Rectal smooth muscle tissue (tissue), 1 donor: ENCODE results near the gene CEMP1.

ENCODE experiments used
- H3K27ac ChIP-seq: one replicate; pipeline ENCODE4 v1.7.0; 2013; ENCODE audit warnings: low read depth, low read length, inconsistent platforms
- H3K27me3 ChIP-seq: one replicate; pipeline ENCODE4 v1.7.0; 2013; ENCODE audit warnings: low read length; ENCODE audit not compliant: control insufficient read depth, insufficient read depth
- H3K36me3 ChIP-seq: one replicate; pipeline ENCODE4 v1.7.0; 2013; ENCODE audit warnings: low read length; ENCODE audit not compliant: control insufficient read depth, insufficient read depth
- H3K4me1 ChIP-seq: one replicate; pipeline ENCODE4 v1.7.0; 2013; ENCODE audit warnings: low read length; ENCODE audit not compliant: control insufficient read depth, insufficient read depth
- H3K4me3 ChIP-seq: one replicate; pipeline ENCODE4 v1.7.0; 2013; ENCODE audit warnings: low read length
- H3K9ac ChIP-seq: one replicate; pipeline ENCODE4 v1.7.0; 2013; ENCODE audit warnings: low read length

CEMP1 gene

DNA sequence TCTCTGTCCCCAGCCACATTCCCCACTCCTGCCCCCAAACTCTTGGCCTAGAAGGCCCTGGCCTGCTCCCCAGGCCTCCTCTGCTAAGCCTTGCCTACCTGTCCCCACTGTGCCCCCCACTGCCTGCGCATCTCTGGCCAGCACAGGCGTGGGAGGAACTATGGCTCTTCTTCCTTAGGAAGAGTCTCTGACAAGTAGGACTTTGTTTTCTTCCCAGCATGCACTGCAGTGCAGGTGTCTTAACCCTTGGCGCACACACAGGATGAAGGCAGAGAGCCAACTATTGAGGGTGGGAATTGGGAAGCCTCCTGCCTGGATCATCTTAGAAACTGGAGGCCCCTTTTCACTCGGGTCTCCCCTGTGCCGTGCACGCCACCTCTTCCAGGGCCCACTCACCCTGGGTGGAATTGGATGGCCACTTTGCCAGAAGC lies 7.4 kb downstream of the CEMP1 start:
- peaks cover 18% of the 10 kb centered on the region for H3K36me3 ChIP-seq
- no peak overlapping the region for H3K4me3 ChIP-seq
- no peaks in the 10 kb centered on the region for H3K27me3 ChIP-seq
- no peak overlapping the region for H3K27ac ChIP-seq
- H3K4me1 ChIP-seq, result peaks cover 9% of the 10 kb centered on the region
- no peak overlapping the region for H3K9ac ChIP-seq

DNA sequence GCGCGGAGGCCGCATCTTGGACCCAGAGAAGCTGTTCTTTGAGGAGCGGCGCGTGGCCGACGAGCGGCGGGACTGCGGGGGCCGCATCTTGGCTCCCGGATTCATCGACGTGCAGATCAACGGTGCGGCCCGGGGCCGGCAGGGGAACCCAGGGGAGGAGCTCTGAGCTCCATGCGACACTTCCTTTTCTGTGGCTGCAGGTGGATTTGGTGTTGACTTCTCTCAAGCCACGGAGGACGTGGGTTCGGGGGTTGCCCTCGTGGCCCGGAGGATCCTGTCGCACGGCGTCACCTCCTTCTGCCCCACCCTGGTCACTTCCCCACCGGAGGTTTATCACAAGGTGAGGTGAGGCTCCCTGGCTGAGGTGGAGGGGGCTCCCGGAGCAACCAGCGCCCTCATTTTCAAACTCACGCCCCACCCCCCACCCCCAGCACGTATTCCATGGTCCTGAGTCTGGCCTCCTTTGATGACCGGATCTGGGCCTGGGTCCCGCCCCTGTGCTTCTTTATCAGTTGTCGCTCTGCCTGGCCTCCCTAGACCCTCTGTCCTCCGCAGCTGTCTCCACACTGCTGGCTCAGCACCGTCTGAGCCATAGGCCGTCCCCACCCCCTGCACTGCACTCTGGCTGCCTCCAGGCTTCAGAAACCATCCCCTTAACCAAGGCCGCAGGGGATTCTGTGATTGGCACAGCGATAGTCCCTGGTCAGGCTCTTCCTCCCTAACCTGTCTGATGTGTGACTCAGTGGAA lies 10.2 kb downstream of the CEMP1 start:
- H3K4me3 ChIP-seq, result peak overlapping the region; percentile 70
- no peaks in the 10 kb centered on the region for H3K27me3 ChIP-seq
- H3K27ac ChIP-seq, result peak overlapping the region; percentile 74
- H3K4me1 ChIP-seq, result peaks cover 25% of the 10 kb centered on the region
- no peak overlapping the region for H3K9ac ChIP-seq
- H3K36me3 ChIP-seq, result peaks cover 7% of the 10 kb centered on the region

- peaks cover 6% of the 10 kb centered on the region for H3K36me3 ChIP-seq
- H3K9ac ChIP-seq, result no peak within 1 kb of the TSS
- no peaks in the 10 kb centered on the region for H3K27me3 ChIP-seq
- H3K4me1 ChIP-seq, result peaks cover 29% of the 10 kb centered on the region
- peak within 1 kb of the TSS; percentile 76 for H3K27ac ChIP-seq
- peak within 1 kb of the TSS; percentile 70 for H3K4me3 ChIP-seq
Measured at GRCh38 chr16:2520097-2520783, 11.0 kb downstream of the CEMP1 start, which contains the start of gene AMDHD2. AMDHD2 (plus strand) TSS chr16:2520371; CDS start chr16:2520459, 88 bp downstream.

- no peaks in the 10 kb centered on the region for H3K27me3 ChIP-seq
- peak overlapping the region; percentile 39 for H3K4me3 ChIP-seq
- H3K9ac ChIP-seq, result no peak overlapping the region
- peaks cover 29% of the 10 kb centered on the region for H3K4me1 ChIP-seq
- H3K36me3 ChIP-seq, result peaks cover 4% of the 10 kb centered on the region
- H3K27ac ChIP-seq, result peak overlapping the region; percentile 76
Measured at GRCh38 chr16:2519711-2520080, 11.5 kb downstream of the CEMP1 start.

DNA sequence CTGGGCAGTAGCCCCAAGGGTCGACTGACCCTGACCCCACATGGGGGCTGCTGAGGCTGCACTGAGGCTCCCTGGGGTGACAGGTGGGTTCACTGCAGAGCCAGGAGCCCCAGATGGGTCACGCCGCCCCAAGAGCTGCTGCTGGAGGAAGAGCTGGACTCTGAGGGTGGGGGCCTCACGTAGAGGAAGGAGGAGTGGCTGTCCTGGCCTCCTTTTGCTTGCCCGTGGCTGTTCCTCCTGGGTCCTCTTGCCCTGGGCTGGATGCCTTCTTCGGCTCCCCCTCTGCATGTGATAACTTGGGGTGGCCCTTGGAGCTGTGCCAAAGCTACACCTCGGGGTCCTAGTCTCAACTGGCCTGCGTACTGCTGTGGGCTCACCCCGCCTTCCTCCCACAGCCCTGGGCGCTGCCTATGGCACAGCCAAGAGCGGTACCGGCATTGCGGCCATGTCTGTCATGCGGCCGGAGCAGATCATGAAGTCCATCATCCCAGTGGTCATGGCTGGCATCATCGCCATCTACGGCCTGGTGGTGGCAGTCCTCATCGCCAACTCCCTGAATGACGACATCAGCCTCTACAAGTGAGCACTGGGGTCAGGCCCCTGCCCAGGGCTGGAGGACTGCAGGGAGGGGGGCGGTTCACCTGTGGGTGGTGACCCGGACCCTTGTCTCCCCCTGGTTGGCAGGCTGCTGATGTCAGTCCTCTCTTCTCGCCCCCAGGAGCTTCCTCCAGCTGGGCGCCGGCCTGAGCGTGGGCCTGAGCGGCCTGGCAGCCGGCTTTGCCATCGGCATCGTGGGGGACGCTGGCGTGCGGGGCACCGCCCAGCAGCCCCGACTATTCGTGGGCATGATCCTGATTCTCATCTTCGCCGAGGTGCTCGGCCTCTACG lies 12.1 kb downstream of the CEMP1 start:
- H3K4me1 ChIP-seq, result peaks cover 29% of the 10 kb centered on the region

GRCh38 chr16:2517954-2518605 lies 13.1 kb downstream of the CEMP1 start:
- no peak overlapping the region for H3K9ac ChIP-seq
- H3K36me3 ChIP-seq, result peaks cover 2% of the 10 kb centered on the region
- H3K4me3 ChIP-seq, result no peak overlapping the region
- peaks cover 29% of the 10 kb centered on the region for H3K4me1 ChIP-seq
- no peaks in the 10 kb centered on the region for H3K27me3 ChIP-seq
- peak overlapping the region; percentile 76 for H3K27ac ChIP-seq

More for the DNA sequence above, 12.1 kb downstream of the CEMP1 start:
- Histone ChIP-seq H3K27ac (peak overlapping the region; percentile 76), H3K9ac (no peak overlapping the region), H3K27me3 (no peaks in the 10 kb centered on the region), H3K4me3 (peak overlapping the region; percentile 39), H3K36me3 (peaks cover 2% of the 10 kb centered on the region)

- Histone ChIP-seq H3K27me3 (no peaks in the 10 kb centered on the region), H3K9ac (no peak overlapping the region), H3K4me3 (peak overlapping the region; percentile 5), H3K36me3 (no peaks in the 10 kb centered on the region), H3K4me1 (peaks cover 33% of the 10 kb centered on the region), H3K27ac (no peak overlapping the region)
Measured at GRCh38 chr16:2516391-2517240, 14.6 kb downstream of the CEMP1 start.

GRCh38 chr16:2515180-2515851 lies 15.9 kb downstream of the CEMP1 start:
- Histone ChIP-seq H3K9ac (peak overlapping the region; percentile 74), H3K4me1 (peaks cover 36% of the 10 kb centered on the region), H3K27ac (peak overlapping the region; percentile 99), H3K36me3 (no peaks in the 10 kb centered on the region), H3K27me3 (no peaks in the 10 kb centered on the region), H3K4me3 (peak overlapping the region; percentile 92)

DNA sequence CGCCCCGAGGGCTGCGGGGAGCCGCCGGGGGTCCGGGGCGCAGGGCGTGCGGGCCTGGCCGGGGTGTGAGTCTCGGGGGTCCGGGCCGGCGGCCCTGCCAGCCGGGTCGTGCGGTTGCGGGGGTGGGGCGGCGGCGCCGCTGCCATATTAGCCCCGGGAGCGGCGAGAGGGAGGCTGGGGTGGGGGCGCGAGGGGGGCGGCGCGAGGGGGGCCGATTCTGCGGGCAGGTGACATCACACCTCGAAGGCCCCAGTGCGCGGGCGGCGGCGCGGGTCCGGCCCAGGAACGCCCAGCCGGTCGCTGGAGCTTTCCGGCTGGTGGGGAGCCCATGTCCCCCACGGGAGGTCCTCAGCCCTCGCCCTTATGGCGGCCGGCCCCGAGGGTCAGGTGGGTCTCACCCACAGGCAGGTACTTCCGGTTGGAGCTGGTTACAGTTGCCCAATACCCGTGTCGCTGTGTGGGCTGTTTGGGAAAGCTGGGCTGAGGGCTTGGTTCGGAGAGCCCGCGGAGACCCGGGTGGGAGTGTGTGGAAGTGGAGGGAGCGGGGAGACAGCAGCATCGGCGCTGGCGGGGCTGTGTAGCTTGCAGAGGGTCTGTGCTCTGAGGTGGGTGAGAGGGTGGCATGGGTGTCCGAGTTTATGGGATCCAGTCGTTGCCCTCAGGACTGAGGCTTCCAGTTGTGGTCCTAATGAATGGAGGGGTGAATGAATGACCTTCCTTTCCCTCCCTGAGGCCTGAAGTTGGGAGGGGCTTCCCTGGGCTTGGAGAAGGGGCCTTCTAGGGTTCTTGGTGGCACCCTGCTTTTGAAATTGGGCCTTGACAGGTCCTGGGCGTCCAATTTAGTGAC lies 16.7 kb downstream of the CEMP1 start:
- Histone ChIP-seq H3K27me3 (no peaks in the 10 kb centered on the region), H3K27ac (peak overlapping the region; percentile 99), H3K36me3 (no peaks in the 10 kb centered on the region), H3K4me1 (peaks cover 35% of the 10 kb centered on the region), H3K4me3 (peak overlapping the region; percentile 92), H3K9ac (peak overlapping the region; percentile 74)
